K562 (cell line): ENCODE results near the gene TTC39A. TPM values are rescaled to one million over a fixed set of nuclear protein-coding genes. Genes with fewer than 3 reads are reported as not detected.

ENCODE experiments used
- ATAC-seq: fragments of 200-7000 bp; cut with Tn5 transposase; 3 replicates; pipeline ENCODE4 v1.9.1; 2020; ENCODE audit warnings: moderate library complexity
- BruUV-seq: library from RNA; stranded (reverse); fragments of 400-500 nt; replicated peaks from 2 replicates; lab custom pipeline; 2021; lab: Mats Ljungman, UMichigan
- CTCF ChIA-PET: fragments of 300-600 bp; formaldehyde crosslinking; extraction: SDS; loops from one replicate; lab custom pipeline; 2021; ENCODE audit warnings: low intra/inter-chr PET ratio; lab: Yijun Ruan, JAX
- POLR2A ChIA-PET: fragments of 300-600, 350-650 bp; sonication (Branson Sonifier 250); formaldehyde crosslinking; extraction: SDS; loops from one replicate; lab custom pipeline; 2021; ENCODE audit warnings: antibody characterized with exemption, inconsistent platforms; lab: Yijun Ruan, JAX
- DNase-seq, 4 experiments: peaks; one replicate each; pipeline versions ENCODE4 v3.0.0 to v3.0.0-alpha.2; 2011 to 2018; ENCODE audit warnings: low spot score in 3 of 4, mixed read lengths in 3 of 4; ENCODE audit errors: extremely low read depth in 1 of 4
- FAIRE-seq: peaks from 2 replicates; lab custom pipeline; 2011; peaks lifted over from hg19 to GRCh38; lab: Jason Lieb, UNC
- H2AFZ ChIP-seq: 2 replicates; pipeline ENCODE4 v1.6.0; 2011; ENCODE audit warnings: low read depth, low read length, control low read depth, inconsistent platforms
- H3K27ac ChIP-seq: fragments of 200-600 bp; 3 replicates; pipeline ENCODE4 v1.8.0; 2011; ENCODE audit warnings: low read depth, mild to moderate bottlenecking, control low read depth, inconsistent platforms, low read length, moderate library complexity, mixed read lengths; ENCODE audit errors: extremely low read depth
- H3K27me3 ChIP-seq, 2 experiments: fragments of 300-600 bp in 1 of 2; 2 replicates in 1 of 2; 3 replicates in 1 of 2; pipeline versions ENCODE4 v1.6.0 to v1.8.0; 2011; ENCODE audit warnings: inconsistent platforms in 2 of 2, low read length in 2 of 2, mild to moderate bottlenecking in 1 of 2, mixed read lengths in 1 of 2, moderate library complexity in 1 of 2; ENCODE audit not compliant: control insufficient read depth in 2 of 2, insufficient read depth in 2 of 2
- H3K36me3 ChIP-seq: fragments of 300-600 bp; 3 replicates; pipeline ENCODE4 v1.8.0; 2011; ENCODE audit warnings: mild to moderate bottlenecking, low read length, inconsistent platforms; ENCODE audit not compliant: control insufficient read depth, insufficient read depth
- H3K4me1 ChIP-seq, 2 experiments: fragments of 200-600 bp in 1 of 2; replicated peaks in 1 of 2; 2 replicates in 1 of 2; 3 replicates in 1 of 2; pipeline versions ENCODE4 v1.5.1 to v1.8.0; 2011; ENCODE audit warnings: inconsistent platforms in 2 of 2, low read length in 2 of 2, mild to moderate bottlenecking in 1 of 2, mixed read lengths in 1 of 2, moderate library complexity in 1 of 2; ENCODE audit not compliant: control insufficient read depth in 2 of 2, insufficient read depth in 2 of 2
- H3K4me2 ChIP-seq: 2 replicates; pipeline ENCODE4 v1.6.1; 2011; ENCODE audit warnings: low read length, control low read depth, inconsistent platforms, mixed read lengths; ENCODE audit not compliant: insufficient read depth
- H3K4me3 ChIP-seq: fragments of 200-600 bp; sonication (generic), shearing (Covaris generic); 2 replicates; pipeline ENCODE4 v1.5.1; 2016; ENCODE audit warnings: control low read depth, inconsistent platforms
- H3K79me2 ChIP-seq: fragments of 200-600 bp; 3 replicates; pipeline ENCODE4 v1.8.0; 2011; ENCODE audit warnings: low read length, inconsistent platforms; ENCODE audit not compliant: control insufficient read depth, insufficient read depth
- H3K9ac ChIP-seq, 2 experiments: 2 replicates each; pipeline versions ENCODE4 v1.6.0 to v1.6.1; 2011; ENCODE audit warnings: low read depth in 2 of 2, low read length in 2 of 2, control low read depth in 1 of 2, inconsistent platforms in 1 of 2, mild to moderate bottlenecking in 1 of 2, mixed read lengths in 1 of 2; ENCODE audit not compliant: insufficient read depth in 1 of 2
- H3K9me1 ChIP-seq: one replicate; pipeline ENCODE4 v1.6.0; 2011; ENCODE audit warnings: inconsistent platforms, mild to moderate bottlenecking, low read length, moderate library complexity; ENCODE audit not compliant: control insufficient read depth, insufficient read depth
- H3K9me3 ChIP-seq: replicated peaks from 2 replicates; pipeline ENCODE4 v1.5.1; 2011; ENCODE audit warnings: low read depth, low read length, inconsistent platforms; ENCODE audit not compliant: control insufficient read depth, insufficient read depth
- H4K20me1 ChIP-seq: replicated peaks from 2 replicates; pipeline ENCODE4 v1.6.1; 2011; ENCODE audit warnings: low read length, inconsistent platforms, mixed read lengths; ENCODE audit not compliant: control insufficient read depth, insufficient read depth
- ADNP ChIP-seq: fragments of 200-800 bp; sonication (Bioruptor generic); IDR thresholded peaks from 2 replicates; pipeline ENCODE4 v1.6.1; 2016; ENCODE audit warnings: missing genetic modification characterization, missing compliant biosample characterization
- CEBPB ChIP-seq: fragments of 450-650 bp; IDR thresholded peaks from 2 replicates; pipeline ENCODE4 v1.6.1; 2016; ENCODE audit warnings: missing genetic modification characterization, missing compliant biosample characterization
- CHD1 ChIP-seq: fragments of 200-600 bp; sonication (generic); IDR thresholded peaks from one replicate; pipeline ENCODE4 v1.6.1; 2012; ENCODE audit warnings: mild to moderate bottlenecking, moderate library complexity, low read length, inconsistent platforms
- ESRRA ChIP-seq: fragments of 450-650 bp; IDR thresholded peaks from 2 replicates; pipeline ENCODE4 v1.6.1; 2014; ENCODE audit warnings: low read depth, mild to moderate bottlenecking, moderate library complexity, borderline replicate concordance
- FOXJ2 ChIP-seq: fragments of 200-800 bp; sonication (Bioruptor generic); IDR thresholded peaks from 2 replicates; pipeline ENCODE4 v1.6.1; 2016; ENCODE audit warnings: missing genetic modification characterization, missing compliant biosample characterization
- NR3C1 ChIP-seq: sonication (generic); formaldehyde crosslinking; IDR thresholded peaks from 2 replicates; pipeline ENCODE4 v1.8.1; 2022; ENCODE audit warnings: missing genetic modification reagents
- PHB2 ChIP-seq: fragments of 450-650 bp; IDR thresholded peaks from 2 replicates; pipeline ENCODE4 v1.6.1; 2017; ENCODE audit warnings: low read depth
- RBM25 ChIP-seq: fragments of 200-400 bp; formaldehyde crosslinking; IDR thresholded peaks from 2 replicates; pipeline ENCODE4 v1.6.1; 2018; ENCODE audit warnings: low read length, low read depth, moderate library complexity; ENCODE audit not compliant: severe bottlenecking
- ZFP36 ChIP-seq: fragments of 150-350 bp; IDR thresholded peaks from 2 replicates; pipeline ENCODE4 v1.6.1; 2018; ENCODE audit warnings: low read length, low read depth; ENCODE audit not compliant: partially characterized antibody
- ZNF436 ChIP-seq: fragments of 250-450, 450-650 bp; sonication (Bioruptor Pico); formaldehyde crosslinking; IDR thresholded peaks from 2 replicates; pipeline ENCODE4 v1.7.0; 2020; ENCODE audit warnings: mild to moderate bottlenecking
- WGBS: fragments of 100-300 bp; shearing (Covaris generic); methylation state at CpG from one replicate; pipeline ENCODE4 v1.1.6; 2016; ENCODE audit warnings: low coverage, mixed read lengths; ENCODE audit not compliant: insufficient coverage; ENCODE audit errors: missing lambda C conversion rate; 5-methylcytosine and 5-hydroxymethylcytosine counted together
- in situ Hi-C: fragments of 300-500 bp; cut with MboI; formaldehyde crosslinking; loops from 4 replicates; pipeline ENCODE4 v1.15.0; 2018; ENCODE audit warnings: inconsistent platforms, mixed read lengths
- intact Hi-C: fragments of 100-400 bp; cut with micrococcal nuclease; formaldehyde crosslinking; loops from 2 replicates; pipeline ENCODE4 v1.14.2; 2022
- polyA plus RNA-seq, 8 experiments: library from polyadenylated mRNA; depleted of rRNA in 4 of 8; stranded (reverse) in 5 of 8; unstranded in 3 of 8; fragments of >200 nt; fragmentation: Nextera tagmentation in 2 of 8; fragmentation: Illumina TruSeq in 1 of 8; extraction: Ambion mirVana in 2 of 8; extraction: Trizol in 1 of 8; gene quantifications; 2 replicates each; pipeline versions ENCODE4 v1.2.1 to v1.2.3, GENCODE V29; 2011 to 2014; ENCODE audit warnings: inconsistent platforms in 1 of 8, missing spikeins in 1 of 8
- total RNA-seq, 7 experiments: library from RNA; depleted of rRNA in 6 of 7; stranded (reverse); fragments of >200 nt in 6 of 7; fragmentation: Illumina TruSeq in 2 of 7; extraction: Trizol in 2 of 7; gene quantifications; 2 replicates each; pipeline versions ENCODE4 v1.2.1 to v1.2.3, GENCODE V29; 2011 to 2021; ENCODE audit warnings: low replicate concordance in 1 of 7
- TF ChIP-seq, protein P1 (sequence below): IDR thresholded peaks from 3 replicates; pipeline ENCODE4 v1.6.1; 2011; ENCODE audit warnings: borderline replicate concordance, mild to moderate bottlenecking, moderate library complexity; ENCODE audit not compliant: insufficient read length; ENCODE audit errors: extremely low read depth
- TF ChIP-seq, protein P2 (sequence below): fragments of 450-650 bp; formaldehyde crosslinking; IDR thresholded peaks from 2 replicates; pipeline ENCODE4 v1.4.0; 2020; ENCODE audit warnings: mild to moderate bottlenecking

TTC39A gene
- total and polyA plus RNA-seq, 9 of the 15 experiments (the other 6 are each of a cell fraction or from before 2014, with no cell fraction given): 0.18 to 0.82 (median 0.35) TPM

DNA sequence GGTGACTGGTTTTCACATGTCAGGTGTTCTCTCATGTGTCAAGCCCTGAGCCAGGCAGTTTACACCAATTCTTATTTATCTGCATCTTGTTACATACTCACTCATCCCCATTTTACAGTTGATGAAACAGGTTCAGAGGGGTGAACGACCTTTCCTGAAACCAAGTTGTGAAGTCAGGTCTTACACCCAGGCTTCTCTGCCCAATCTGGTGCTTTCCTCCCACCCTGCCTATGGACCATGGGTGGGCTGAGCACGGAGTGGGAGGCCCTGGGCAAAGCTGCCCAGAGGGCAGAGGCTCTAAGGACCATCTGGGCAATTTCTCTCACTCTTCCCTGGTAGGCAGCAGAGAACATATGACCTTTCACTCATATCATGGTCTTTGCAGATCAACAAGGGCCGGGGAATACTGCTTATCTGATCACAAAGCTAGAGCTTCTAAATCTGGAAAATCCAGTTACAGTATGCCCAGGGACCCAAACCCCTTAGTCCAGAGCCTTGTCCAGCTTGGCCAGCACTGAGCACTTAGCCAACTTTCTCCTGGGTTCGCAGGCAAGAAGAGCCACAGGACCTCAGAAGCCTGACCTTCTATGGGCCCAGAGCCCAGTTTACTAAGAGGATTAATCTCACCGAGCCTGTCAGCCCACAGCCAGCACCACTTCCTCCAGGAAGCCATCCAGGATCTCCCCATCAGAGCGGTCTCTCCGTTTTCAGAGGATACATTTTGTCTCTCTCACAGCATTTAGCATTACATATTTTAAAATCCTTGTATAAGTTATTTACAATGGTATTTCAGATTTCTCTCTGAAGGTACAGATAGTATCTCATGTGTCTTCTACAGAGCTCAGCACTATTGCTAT, 16.0 kb upstream of the TTC39A start:
- Histone ChIP-seq H2AFZ (no peak overlapping the region), H4K20me1 (0 out of 2 replicates have a peak, but pooled peaks cover 3% of the 10 kb centered on the region), H3K79me2 (no peaks in the 10 kb centered on the region), H3K4me1 (peaks cover 0 to 17% of the 10 kb centered on the region in 2 experiments; a peak in 2 of 5 replicates), H3K27me3 (peaks cover 0 to 8% of the 10 kb centered on the region in 2 experiments; a peak in 3 of 5 replicates), H3K9me1 (no peaks in the 10 kb centered on the region), H3K9me3 (no peaks in the 10 kb centered on the region), H3K4me2 (no peak overlapping the region), H3K27ac (no peak overlapping the region), H3K9ac (no peak overlapping the region), H3K4me3 (no peak overlapping the region), H3K36me3 (no peaks in the 10 kb centered on the region)
- ChIA-PET CTCF (no interaction called here), POLR2A (interaction anchor here (0.6 to 1.3 kb wide), 5 partner anchors 10 to 35 kb away, joined by 3 to 6 read pairs (median 3); no protein-coding TSS in a partner anchor)
- no TSS peak for BruUV-seq
- WGBS: 13% methylated on average over 7 of the region's 7 CpGs
- no peak for FAIRE-seq
- ATAC-seq: no peak
- TF ChIP-seq, protein P1, sequence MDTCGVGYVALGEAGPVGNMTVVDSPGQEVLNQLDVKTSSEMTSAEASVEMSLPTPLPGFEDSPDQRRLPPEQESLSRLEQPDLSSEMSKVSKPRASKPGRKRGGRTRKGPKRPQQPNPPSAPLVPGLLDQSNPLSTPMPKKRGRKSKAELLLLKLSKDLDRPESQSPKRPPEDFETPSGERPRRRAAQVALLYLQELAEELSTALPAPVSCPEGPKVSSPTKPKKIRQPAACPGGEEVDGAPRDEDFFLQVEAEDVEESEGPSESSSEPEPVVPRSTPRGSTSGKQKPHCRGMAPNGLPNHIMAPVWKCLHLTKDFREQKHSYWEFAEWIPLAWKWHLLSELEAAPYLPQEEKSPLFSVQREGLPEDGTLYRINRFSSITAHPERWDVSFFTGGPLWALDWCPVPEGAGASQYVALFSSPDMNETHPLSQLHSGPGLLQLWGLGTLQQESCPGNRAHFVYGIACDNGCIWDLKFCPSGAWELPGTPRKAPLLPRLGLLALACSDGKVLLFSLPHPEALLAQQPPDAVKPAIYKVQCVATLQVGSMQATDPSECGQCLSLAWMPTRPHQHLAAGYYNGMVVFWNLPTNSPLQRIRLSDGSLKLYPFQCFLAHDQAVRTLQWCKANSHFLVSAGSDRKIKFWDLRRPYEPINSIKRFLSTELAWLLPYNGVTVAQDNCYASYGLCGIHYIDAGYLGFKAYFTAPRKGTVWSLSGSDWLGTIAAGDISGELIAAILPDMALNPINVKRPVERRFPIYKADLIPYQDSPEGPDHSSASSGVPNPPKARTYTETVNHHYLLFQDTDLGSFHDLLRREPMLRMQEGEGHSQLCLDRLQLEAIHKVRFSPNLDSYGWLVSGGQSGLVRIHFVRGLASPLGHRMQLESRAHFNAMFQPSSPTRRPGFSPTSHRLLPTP: peak; percentile 32
- TF ChIP-seq FOXJ2 (peak; percentile 51; the same call in 1 of the 2 replicates), CHD1 (no peak), RBM25 (peak; percentile 26), PHB2 (no peak), ESRRA (0 out of 2 replicates have a peak, but pooled peaks have one; percentile 50), ZFP36 (peak; percentile 99), ADNP (tag) (0 out of 2 replicates have a peak, but pooled peaks have one; percentile 13), ZNF436 (CRISPR knock-in tag) (peak; percentile 89), CEBPB (tag) (peak; percentile 44), NR3C1 (CRISPR knock-in tag) (0 out of 2 replicates have a peak, but pooled peaks have one; percentile 22)
- TF ChIP-seq, protein P2, sequence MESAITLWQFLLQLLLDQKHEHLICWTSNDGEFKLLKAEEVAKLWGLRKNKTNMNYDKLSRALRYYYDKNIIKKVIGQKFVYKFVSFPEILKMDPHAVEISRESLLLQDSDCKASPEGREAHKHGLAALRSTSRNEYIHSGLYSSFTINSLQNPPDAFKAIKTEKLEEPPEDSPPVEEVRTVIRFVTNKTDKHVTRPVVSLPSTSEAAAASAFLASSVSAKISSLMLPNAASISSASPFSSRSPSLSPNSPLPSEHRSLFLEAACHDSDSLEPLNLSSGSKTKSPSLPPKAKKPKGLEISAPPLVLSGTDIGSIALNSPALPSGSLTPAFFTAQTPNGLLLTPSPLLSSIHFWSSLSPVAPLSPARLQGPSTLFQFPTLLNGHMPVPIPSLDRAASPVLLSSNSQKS (CRISPR knock-in tag): no peak
- in situ Hi-C loops: loop anchor here (10.0 kb wide), 1 partner anchor 188 kb away; no protein-coding TSS in a partner anchor
- intact Hi-C loops: loop anchor here (10.0 kb wide), 1 partner anchor 418 kb away; no protein-coding TSS in a partner anchor
- DNase-seq: no peak
